Suprapubic skin (tissue), 4 donors: ENCODE data around the gene LEMD3. TPM values are rescaled to one million over a fixed set of nuclear protein-coding genes. Genes with fewer than 3 reads are reported as not detected.

Experiments
- DNase-seq, 2 donors: peaks; one replicate each; pipeline ENCODE4 v3.0.0-alpha.2; 2019; ENCODE audit warnings: low spot score in 2 of 2
- H3K27ac ChIP-seq: fragments of 200-600 bp; sonication (generic); one replicate; pipeline ENCODE4 v1.5.1; 2019
- H3K27me3 ChIP-seq: fragments of 200-600 bp; sonication (generic); one replicate; pipeline ENCODE4 v1.5.1; 2019
- H3K36me3 ChIP-seq: fragments of 200-600 bp; sonication (generic); one replicate; pipeline ENCODE4 v1.5.1; 2019
- H3K4me1 ChIP-seq: fragments of 200-600 bp; sonication (generic); one replicate; pipeline ENCODE4 v1.5.1; 2019
- H3K4me3 ChIP-seq: fragments of 200-600 bp; sonication (generic); one replicate; pipeline ENCODE4 v1.5.1; 2019; ENCODE audit warnings: mild to moderate bottlenecking
- H3K9me3 ChIP-seq: fragments of 200-600 bp; sonication (generic); one replicate; pipeline ENCODE4 v1.5.1; 2019
- CTCF ChIP-seq, 2 donors: fragments of 200-600 bp in 1 of 2; fragments of 450-650 bp in 1 of 2; sonication (generic) in 1 of 2; IDR thresholded peaks; one replicate each; pipeline ENCODE4 v1.5.1; 2016 to 2019; ENCODE audit warnings: antibody characterized with exemption in 2 of 2, mild to moderate bottlenecking in 1 of 2, moderate library complexity in 1 of 2
- EP300 ChIP-seq: sonication (generic); formaldehyde crosslinking; IDR thresholded peaks from one replicate; pipeline ENCODE4 v1.6.1; 2017; ENCODE audit warnings: antibody characterized with exemption
- POLR2A ChIP-seq, 2 donors: fragments of 450-650 bp; IDR thresholded peaks; one replicate each; pipeline ENCODE4 v1.6.1; 2017; ENCODE audit warnings: antibody characterized with exemption in 2 of 2, mild to moderate bottlenecking in 2 of 2, moderate library complexity in 2 of 2
- POLR2AphosphoS5 ChIP-seq, 3 donors: sonication (generic); formaldehyde crosslinking; IDR thresholded peaks; one replicate each; pipeline ENCODE4 v1.6.1; 2017; ENCODE audit warnings: antibody characterized with exemption in 3 of 3
- WGBS: methylation state at CpG from one replicate; pipeline ENCODE4 v1.1.5; 2018; 5-methylcytosine and 5-hydroxymethylcytosine counted together
- total RNA-seq, 4 donors: library from RNA; depleted of rRNA; stranded (reverse); fragments of >200 nt; gene quantifications; one replicate each; pipeline ENCODE4 v1.1.0, GENCODE V29; 2016

The LEMD3 gene
- total RNA-seq, 4 donors from 2014 or later: 24.8 to 44.6 (median 37.4) TPM

GRCh38 chr12:65156366-65156841 is 13.0 kb upstream of the LEMD3 start:
- TF ChIP-seq CTCF (IDR thresholded peaks at IDR 0.05) (no peak), EP300 (no peak), POLR2AphosphoS5 (IDR thresholded peaks at IDR 0.05) (no peak), POLR2A (IDR thresholded peaks at IDR 0.05) (no peak)
- Histone ChIP-seq H3K4me3 (no peak overlapping the region), H3K9me3 (no peaks in the 10 kb centered on the region), H3K36me3 (no peaks in the 10 kb centered on the region), H3K27ac (no peak overlapping the region), H3K4me1 (no peaks in the 10 kb centered on the region), H3K27me3 (peaks cover 11% of the 10 kb centered on the region)
- WGBS: 69% methylated on average over 2 of the region's 2 CpGs
- DNase-seq: no peak

GRCh38 chr12:65157091-65157490 is 12.3 kb upstream of the LEMD3 start:
- H3K4me1 ChIP-seq: no peaks in the 10 kb centered on the region
- H3K4me3 ChIP-seq: no peak overlapping the region
- no peaks in the 10 kb centered on the region for H3K36me3 ChIP-seq
- H3K27ac ChIP-seq: no peak overlapping the region
- 88% methylated on average over 4 of the region's 4 CpGs for WGBS
- DNase-seq: no peak
- TF ChIP-seq CTCF (IDR thresholded peaks at IDR 0.05): no peak
- no peak for TF ChIP-seq POLR2AphosphoS5 (IDR thresholded peaks at IDR 0.05)
- TF ChIP-seq POLR2A (IDR thresholded peaks at IDR 0.05): no peak
- TF ChIP-seq EP300: no peak
- H3K27me3 ChIP-seq: peaks cover 14% of the 10 kb centered on the region
- no peaks in the 10 kb centered on the region for H3K9me3 ChIP-seq

- TF ChIP-seq CTCF (IDR thresholded peaks at IDR 0.05) (no peak), EP300 (no peak), POLR2AphosphoS5 (IDR thresholded peaks at IDR 0.05) (no peak), POLR2A (IDR thresholded peaks at IDR 0.05) (no peak)
- 96% methylated on average over 1 of the region's 1 CpG for WGBS
- no peak for DNase-seq
- peaks cover 29% of the 10 kb centered on the region for H3K27me3 ChIP-seq
- H3K4me1 ChIP-seq: no peaks in the 10 kb centered on the region
- no peaks in the 10 kb centered on the region for H3K36me3 ChIP-seq
- H3K9me3 ChIP-seq: no peaks in the 10 kb centered on the region
- no peak overlapping the region for H3K4me3 ChIP-seq
- no peak overlapping the region for H3K27ac ChIP-seq
Measured at GRCh38 chr12:65162609-65163008, 6.8 kb upstream of the LEMD3 start.

- Histone ChIP-seq H3K27me3 (peaks cover 29% of the 10 kb centered on the region), H3K36me3 (no peaks in the 10 kb centered on the region), H3K4me1 (peaks cover 10% of the 10 kb centered on the region), H3K27ac (no peak overlapping the region), H3K9me3 (no peaks in the 10 kb centered on the region), H3K4me3 (no peak overlapping the region)
- TF ChIP-seq POLR2A (IDR thresholded peaks at IDR 0.05) (no peak), EP300 (no peak), CTCF (IDR thresholded peaks at IDR 0.05) (no peak), POLR2AphosphoS5 (IDR thresholded peaks at IDR 0.05) (no peak)
- WGBS: 96% methylated on average over 2 of the region's 2 CpGs
- no peak for DNase-seq
Measured at GRCh38 chr12:65164244-65164643, 5.1 kb upstream of the LEMD3 start.

DNA sequence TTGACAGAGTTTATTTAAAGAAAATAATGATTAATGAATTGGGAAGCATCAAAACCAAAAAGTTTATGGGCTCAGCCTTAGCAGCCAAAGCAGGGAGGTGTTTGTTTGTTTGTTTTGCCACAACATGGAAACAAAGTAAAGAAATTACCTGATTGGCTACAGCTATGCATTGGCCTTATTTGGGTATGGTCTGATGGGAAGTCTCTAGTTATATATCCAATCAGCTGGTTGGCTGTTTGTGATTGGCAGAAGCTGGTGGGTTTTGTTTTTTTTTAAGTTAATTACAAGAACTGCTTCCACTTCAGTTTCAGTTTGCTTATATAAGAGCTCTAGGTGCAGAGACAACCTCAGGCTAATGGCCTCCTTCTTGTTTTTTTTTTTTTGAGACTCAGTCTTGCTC is 4.6 kb upstream of the LEMD3 start:
- no peaks in the 10 kb centered on the region for H3K9me3 ChIP-seq
- H3K36me3 ChIP-seq: no peaks in the 10 kb centered on the region
- no peak for DNase-seq
- H3K4me1 ChIP-seq: peaks cover 10% of the 10 kb centered on the region
- H3K27ac ChIP-seq: no peak overlapping the region
- peaks cover 27% of the 10 kb centered on the region for H3K27me3 ChIP-seq
- TF ChIP-seq EP300: no peak
- no peak for TF ChIP-seq POLR2A (IDR thresholded peaks at IDR 0.05)
- TF ChIP-seq POLR2AphosphoS5 (IDR thresholded peaks at IDR 0.05): no peak
- TF ChIP-seq CTCF (IDR thresholded peaks at IDR 0.05): no peak
- H3K4me3 ChIP-seq: no peak overlapping the region
